Loucy (cell line): ENCODE data around the gene INPP5D.

Source experiments
- H2AFZ ChIP-seq: fragments of 200-600 bp; sonication (generic); 2 replicates; pipeline ENCODE4 v1.6.0; 2016; ENCODE audit warnings: antibody characterized with exemption, mild to moderate bottlenecking, low read length, moderate library complexity
- H3F3A ChIP-seq: fragments of 200-600 bp; 2 replicates; pipeline ENCODE4 v1.6.0; 2016; ENCODE audit warnings: antibody characterized with exemption, low read depth, mild to moderate bottlenecking
- H3K27me3 ChIP-seq: fragments of 200-600 bp; sonication (generic); 2 replicates; pipeline ENCODE4 v1.6.1; 2014; ENCODE audit warnings: low read length, mild to moderate bottlenecking; ENCODE audit not compliant: insufficient read depth, poor library complexity, severe bottlenecking
- H3K36me3 ChIP-seq: fragments of 200-600 bp; sonication (generic); 2 replicates; pipeline ENCODE4 v1.6.1; 2016; ENCODE audit warnings: low read length; ENCODE audit not compliant: insufficient read depth
- H3K4me1 ChIP-seq: fragments of 200-600 bp; sonication (generic); 2 replicates; pipeline ENCODE4 v1.5.1; 2014; ENCODE audit warnings: low read length, mild to moderate bottlenecking; ENCODE audit not compliant: insufficient read depth, poor library complexity, severe bottlenecking
- H3K4me2 ChIP-seq: fragments of 200-600 bp; sonication (generic); 2 replicates; pipeline ENCODE4 v1.6.0; 2014; ENCODE audit warnings: antibody characterized with exemption, low read length, low read depth, mild to moderate bottlenecking; ENCODE audit not compliant: poor library complexity, severe bottlenecking
- H3K4me3 ChIP-seq: fragments of 200-600 bp; sonication (generic); 2 replicates; pipeline ENCODE4 v1.5.1; 2014; ENCODE audit warnings: low read length, mild to moderate bottlenecking, mixed read lengths; ENCODE audit not compliant: poor library complexity, severe bottlenecking
- H3K79me2 ChIP-seq: fragments of 200-600 bp; sonication (generic); 2 replicates; pipeline ENCODE4 v1.6.1; 2014; ENCODE audit warnings: low read length; ENCODE audit not compliant: insufficient read depth
- H3K9ac ChIP-seq: fragments of 200-600 bp; sonication (generic); 2 replicates; pipeline ENCODE4 v1.6.0; 2014; ENCODE audit warnings: mild to moderate bottlenecking, low read depth, low read length, moderate library complexity; ENCODE audit not compliant: poor library complexity, severe bottlenecking
- H3K9me2 ChIP-seq: fragments of 200-600 bp; sonication (generic); replicated peaks from 2 replicates; pipeline ENCODE4 v1.6.1; 2016; ENCODE audit warnings: low read depth, low read length, mixed read lengths
- H3K9me3 ChIP-seq: fragments of 200-600 bp; sonication (generic); 2 replicates; pipeline ENCODE4 v1.6.1; 2014; ENCODE audit warnings: mild to moderate bottlenecking, antibody characterized with exemption, low read length, low read depth; ENCODE audit not compliant: insufficient read depth
- H4K20me1 ChIP-seq: fragments of 200-600 bp; sonication (generic); 2 replicates; pipeline ENCODE4 v1.6.0; 2014; ENCODE audit warnings: antibody characterized with exemption, low read length, mild to moderate bottlenecking; ENCODE audit not compliant: insufficient read depth, poor library complexity, severe bottlenecking
- EZH2phosphoT487 ChIP-seq: fragments of 200-600 bp; IDR thresholded peaks from 2 replicates; pipeline ENCODE4 v1.6.1; 2018; ENCODE audit warnings: antibody characterized with exemption, mild to moderate bottlenecking, moderate library complexity, borderline replicate concordance
- TF ChIP-seq, protein P1 (sequence below): fragments of 200-600 bp; sonication (generic); conservative IDR thresholded peaks from 2 replicates; pipeline ENCODE4 v1.5.1; 2014; ENCODE audit warnings: mild to moderate bottlenecking, antibody characterized with exemption, low read length

Gene INPP5D

GRCh38 chr2:233248999-233249398, 188.9 kb downstream of the INPP5D start:
- Histone ChIP-seq H3F3A (no peaks in the 10 kb centered on the region), H3K4me2 (no peak overlapping the region), H2AFZ (no peak overlapping the region)

DNA sequence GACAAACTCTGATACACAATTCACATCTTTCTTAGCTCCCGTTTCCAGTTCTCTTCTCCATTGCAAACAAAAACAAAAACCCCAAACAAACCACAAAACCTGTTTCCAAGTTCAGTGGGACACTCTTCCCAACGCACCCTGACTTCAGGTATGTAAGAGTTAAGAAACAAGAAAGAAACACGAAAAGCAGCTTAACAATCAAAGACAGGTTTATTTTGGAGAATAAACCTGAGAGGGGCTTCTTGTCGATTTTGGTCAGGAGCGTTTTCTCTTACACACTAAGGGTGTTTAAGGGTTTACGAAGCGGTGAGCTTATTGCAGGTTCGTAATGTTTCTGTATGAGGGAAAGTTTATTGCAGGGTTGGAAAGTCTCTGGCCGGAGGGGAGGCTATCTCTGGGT, 190.4 kb downstream of the INPP5D start:
- Histone ChIP-seq H3K4me3 (no peak overlapping the region), H3K4me2 (peak overlapping the region; percentile 57), H3K4me1 (peaks cover 30% of the 10 kb centered on the region), H3K27me3 (no peaks in the 10 kb centered on the region), H2AFZ (peak overlapping the region; percentile 78), H3F3A (no peaks in the 10 kb centered on the region), H3K9me2 (no peaks in the 10 kb centered on the region), H3K9ac (peak overlapping the region; percentile 80), H3K9me3 (no peaks in the 10 kb centered on the region), H4K20me1 (peaks cover 31% of the 10 kb centered on the region), H3K36me3 (no peaks in the 10 kb centered on the region), H3K79me2 (peaks cover 39% of the 10 kb centered on the region)
- TF ChIP-seq, protein P1, sequence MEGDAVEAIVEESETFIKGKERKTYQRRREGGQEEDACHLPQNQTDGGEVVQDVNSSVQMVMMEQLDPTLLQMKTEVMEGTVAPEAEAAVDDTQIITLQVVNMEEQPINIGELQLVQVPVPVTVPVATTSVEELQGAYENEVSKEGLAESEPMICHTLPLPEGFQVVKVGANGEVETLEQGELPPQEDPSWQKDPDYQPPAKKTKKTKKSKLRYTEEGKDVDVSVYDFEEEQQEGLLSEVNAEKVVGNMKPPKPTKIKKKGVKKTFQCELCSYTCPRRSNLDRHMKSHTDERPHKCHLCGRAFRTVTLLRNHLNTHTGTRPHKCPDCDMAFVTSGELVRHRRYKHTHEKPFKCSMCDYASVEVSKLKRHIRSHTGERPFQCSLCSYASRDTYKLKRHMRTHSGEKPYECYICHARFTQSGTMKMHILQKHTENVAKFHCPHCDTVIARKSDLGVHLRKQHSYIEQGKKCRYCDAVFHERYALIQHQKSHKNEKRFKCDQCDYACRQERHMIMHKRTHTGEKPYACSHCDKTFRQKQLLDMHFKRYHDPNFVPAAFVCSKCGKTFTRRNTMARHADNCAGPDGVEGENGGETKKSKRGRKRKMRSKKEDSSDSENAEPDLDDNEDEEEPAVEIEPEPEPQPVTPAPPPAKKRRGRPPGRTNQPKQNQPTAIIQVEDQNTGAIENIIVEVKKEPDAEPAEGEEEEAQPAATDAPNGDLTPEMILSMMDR = no peak
- TF ChIP-seq EZH2phosphoT487 = no peak

More at GRCh38 chr2:233248999-233249398, 188.9 kb downstream of the INPP5D start:
- Histone ChIP-seq H3K4me3 (no peak overlapping the region), H4K20me1 (peaks cover 16% of the 10 kb centered on the region), H3K9me2 (no peaks in the 10 kb centered on the region), H3K9ac (no peak overlapping the region), H3K36me3 (no peaks in the 10 kb centered on the region), H3K4me1 (peaks cover 17% of the 10 kb centered on the region), H3K9me3 (no peaks in the 10 kb centered on the region), H3K79me2 (peaks cover 26% of the 10 kb centered on the region), H3K27me3 (no peaks in the 10 kb centered on the region)
- TF ChIP-seq, protein P1 = no peak

DNA sequence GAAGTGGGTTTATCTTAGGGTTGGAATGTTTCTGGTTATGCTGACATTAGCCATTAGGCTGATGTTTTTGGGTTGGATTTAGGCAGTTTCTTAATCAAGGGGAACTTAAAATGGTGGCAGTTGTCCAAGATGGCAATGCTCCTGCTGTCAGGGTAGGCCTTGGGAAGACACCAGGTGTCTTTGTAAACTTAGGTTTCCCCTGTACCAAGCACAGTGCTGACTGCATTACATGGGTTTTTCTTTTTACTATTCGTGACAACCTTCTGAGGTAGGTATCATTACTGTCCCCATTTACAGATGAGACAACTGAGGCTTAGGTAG, 190.8 kb downstream of the INPP5D start:
- Histone ChIP-seq H4K20me1 (peaks cover 32% of the 10 kb centered on the region), H3K79me2 (peaks cover 43% of the 10 kb centered on the region), H2AFZ (peak overlapping the region; percentile 78), H3K9ac (peak overlapping the region; percentile 80), H3K36me3 (peaks cover under 1% of the 10 kb centered on the region; the same call in 1 of the 2 replicates), H3K4me1 (peaks cover 32% of the 10 kb centered on the region), H3F3A (no peaks in the 10 kb centered on the region), H3K9me2 (no peaks in the 10 kb centered on the region), H3K4me2 (peak overlapping the region; percentile 57), H3K9me3 (no peaks in the 10 kb centered on the region), H3K4me3 (peak overlapping the region; percentile 84), H3K27me3 (no peaks in the 10 kb centered on the region)
- TF ChIP-seq EZH2phosphoT487 = no peak
- TF ChIP-seq, protein P1 = no peak
